WTC11 (cell line): ENCODE data around the gene RPS6KL1. TPM values are rescaled to one million over a fixed set of nuclear protein-coding genes. Genes with fewer than 3 reads are reported as not detected.

Experiments used
- ATAC-seq: fragments of 200-7000 bp; cut with Tn5 transposase; 2 replicates; pipeline ENCODE4 v1.10.0; 2021; ENCODE audit warnings: mild to moderate bottlenecking, moderate library complexity
- CTCF ChIA-PET: fragments of 300-600 bp; sonication (Branson Sonifier 250); formaldehyde crosslinking; loops from one replicate; lab custom pipeline; 2021; ENCODE audit warnings: antibody characterized with exemption; lab: Charles Lee
- POLR2A ChIA-PET: fragments of 350-600 bp; sonication (Branson Sonifier 250); formaldehyde crosslinking; loops from one replicate; lab custom pipeline; 2021; ENCODE audit warnings: antibody characterized with exemption; lab: Charles Lee
- DNase-seq: peaks from one replicate; pipeline ENCODE4 v3.0.0; 2021; ENCODE audit warnings: low spot score
- H3K27ac Mint-ChIP-seq: 2 replicates; pipeline ENCODE4 v1.8.0; 2021; ENCODE audit warnings: mixed read lengths
- H3K27me3 Mint-ChIP-seq: 2 replicates; pipeline ENCODE4 v1.8.0; 2021; ENCODE audit warnings: low read depth, mild to moderate bottlenecking, moderate library complexity, mixed read lengths
- H3K36me3 Mint-ChIP-seq: 2 replicates; pipeline ENCODE4 v1.8.0; 2021; ENCODE audit warnings: mixed read lengths
- H3K4me1 Mint-ChIP-seq: 2 replicates; pipeline ENCODE4 v1.8.0; 2022; ENCODE audit warnings: mixed read lengths
- H3K4me3 Mint-ChIP-seq: 2 replicates; pipeline ENCODE4 v1.8.0; 2021; ENCODE audit warnings: mild to moderate bottlenecking, moderate library complexity, mixed read lengths
- H3K9me3 Mint-ChIP-seq: 2 replicates; pipeline ENCODE4 v1.8.0; 2021; ENCODE audit warnings: mixed read lengths
- ATF1 ChIP-seq: sonication (generic); formaldehyde crosslinking; IDR thresholded peaks from 2 replicates; pipeline ENCODE4 v1.8.1; 2023; ENCODE audit warnings: mild to moderate bottlenecking, moderate library complexity, missing genetic modification reagents
- CTCF ChIP-seq: fragments of 200-600 bp; IDR thresholded peaks from 2 replicates; pipeline ENCODE4 v1.8.0; 2022; ENCODE audit warnings: antibody characterized with exemption
- E2F4 ChIP-seq: sonication (generic); formaldehyde crosslinking; IDR thresholded peaks from 2 replicates; pipeline ENCODE4 v1.8.1; 2022; ENCODE audit warnings: low read depth, mild to moderate bottlenecking, moderate library complexity, missing genetic modification reagents, borderline replicate concordance
- E2F5 ChIP-seq: sonication (generic); formaldehyde crosslinking; IDR thresholded peaks from 2 replicates; pipeline ENCODE4 v1.8.1; 2022; ENCODE audit warnings: mild to moderate bottlenecking, moderate library complexity, missing genetic modification reagents
- HMGXB4 ChIP-seq: sonication (generic); formaldehyde crosslinking; IDR thresholded peaks from 2 replicates; pipeline ENCODE4 v1.8.1; 2023; ENCODE audit warnings: mild to moderate bottlenecking, moderate library complexity, missing genetic modification reagents
- MLX ChIP-seq: sonication (generic); formaldehyde crosslinking; IDR thresholded peaks from 2 replicates; pipeline ENCODE4 v1.8.1; 2023; ENCODE audit warnings: mild to moderate bottlenecking, missing genetic modification reagents, moderate library complexity
- NR3C1 ChIP-seq: sonication (generic); formaldehyde crosslinking; conservative IDR thresholded peaks from 2 replicates; pipeline ENCODE4 v1.8.1; 2023; ENCODE audit warnings: low read depth, mild to moderate bottlenecking, missing genetic modification reagents
- OVOL2 ChIP-seq: fragments of 250-450 bp; sonication (Bioruptor Pico); IDR thresholded peaks from 2 replicates; pipeline ENCODE4 v1.9.0; 2021; ENCODE audit warnings: mild to moderate bottlenecking, borderline replicate concordance
- RELA ChIP-seq: sonication (generic); formaldehyde crosslinking; IDR thresholded peaks from 2 replicates; pipeline ENCODE4 v1.8.1; 2022; ENCODE audit warnings: missing genetic modification reagents, mild to moderate bottlenecking, borderline replicate concordance
- RORB ChIP-seq: fragments of 250-450 bp; sonication (Bioruptor Pico); IDR thresholded peaks from 2 replicates; pipeline ENCODE4 v1.9.0; 2021; ENCODE audit warnings: mild to moderate bottlenecking
- USF2 ChIP-seq: sonication (generic); formaldehyde crosslinking; IDR thresholded peaks from 2 replicates; pipeline ENCODE4 v1.8.1; 2023; ENCODE audit warnings: mild to moderate bottlenecking, missing genetic modification reagents, moderate library complexity
- ZNF396 ChIP-seq: fragments of 250-450 bp; sonication (Bioruptor Pico); IDR thresholded peaks from 2 replicates; pipeline ENCODE4 v1.8.0; 2021; ENCODE audit warnings: mild to moderate bottlenecking, moderate library complexity, borderline replicate concordance
- total RNA-seq: library from RNA; stranded (reverse); gene quantifications from 3 replicates; pipeline ENCODE4 v1.2.3, GENCODE V29; 2021
- TF ChIP-seq, protein P1 (sequence below): fragments of 250-450 bp; sonication (Bioruptor Pico); IDR thresholded peaks from 2 replicates; pipeline ENCODE4 v1.9.0; 2021; ENCODE audit warnings: moderate library complexity, mild to moderate bottlenecking, inconsistent platforms, borderline replicate concordance
- TF ChIP-seq, protein P2 (sequence below): sonication (generic); formaldehyde crosslinking; IDR thresholded peaks from 2 replicates; pipeline ENCODE4 v1.8.1; 2023; ENCODE audit warnings: mild to moderate bottlenecking, missing genetic modification reagents
- TF ChIP-seq, protein P3 (sequence below): sonication (generic); formaldehyde crosslinking; conservative IDR thresholded peaks from 2 replicates; pipeline ENCODE4 v1.8.1; 2022; ENCODE audit warnings: mild to moderate bottlenecking, missing genetic modification reagents

The RPS6KL1 gene
- total RNA-seq, 1 experiment from 2014 or later = 10.6 TPM

DNA sequence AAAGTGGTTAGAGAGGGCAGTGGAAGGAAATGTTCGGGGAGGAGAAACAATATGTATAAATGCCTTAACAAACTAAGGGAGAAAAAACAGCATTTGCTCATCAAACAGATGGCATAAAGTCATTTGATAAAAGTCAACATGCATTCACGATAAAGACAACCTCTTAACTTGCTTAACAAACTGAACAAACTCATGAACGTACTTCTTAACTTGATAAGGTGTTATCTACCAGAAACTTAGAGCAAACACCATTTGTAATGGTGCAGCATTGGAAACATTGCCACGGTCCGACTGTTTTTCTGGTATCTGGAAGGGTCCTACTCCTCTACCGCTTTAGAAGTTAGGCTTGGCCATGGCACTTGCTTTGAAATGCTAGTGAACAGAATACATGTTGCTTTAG is 4.2 kb upstream of the RPS6KL1 start:
- H3K36me3 Mint-ChIP-seq = no peaks in the 10 kb centered on the region
- TF ChIP-seq, protein P1, sequence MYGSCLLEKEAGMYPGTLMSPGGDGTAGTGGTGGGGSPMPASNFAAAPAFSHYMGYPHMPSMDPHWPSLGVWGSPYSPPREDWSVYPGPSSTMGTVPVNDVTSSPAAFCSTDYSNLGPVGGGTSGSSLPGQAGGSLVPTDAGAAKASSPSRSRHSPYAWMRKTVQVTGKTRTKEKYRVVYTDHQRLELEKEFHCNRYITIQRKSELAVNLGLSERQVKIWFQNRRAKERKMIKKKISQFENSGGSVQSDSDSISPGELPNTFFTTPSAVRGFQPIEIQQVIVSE = no peak
- TF ChIP-seq NR3C1 (CRISPR knock-in tag) (no peak), ATF1 (CRISPR knock-in tag) (no peak), RELA (CRISPR knock-in tag) (no peak), USF2 (CRISPR knock-in tag) (no peak), MLX (CRISPR knock-in tag) (no peak), ZNF396 (CRISPR knock-in tag) (no peak), CTCF (no peak), HMGXB4 (CRISPR knock-in tag) (no peak), E2F4 (CRISPR knock-in tag) (no peak), RORB (CRISPR knock-in tag) (no peak), E2F5 (CRISPR knock-in tag) (no peak), OVOL2 (CRISPR knock-in tag) (no peak)
- TF ChIP-seq, protein P2, sequence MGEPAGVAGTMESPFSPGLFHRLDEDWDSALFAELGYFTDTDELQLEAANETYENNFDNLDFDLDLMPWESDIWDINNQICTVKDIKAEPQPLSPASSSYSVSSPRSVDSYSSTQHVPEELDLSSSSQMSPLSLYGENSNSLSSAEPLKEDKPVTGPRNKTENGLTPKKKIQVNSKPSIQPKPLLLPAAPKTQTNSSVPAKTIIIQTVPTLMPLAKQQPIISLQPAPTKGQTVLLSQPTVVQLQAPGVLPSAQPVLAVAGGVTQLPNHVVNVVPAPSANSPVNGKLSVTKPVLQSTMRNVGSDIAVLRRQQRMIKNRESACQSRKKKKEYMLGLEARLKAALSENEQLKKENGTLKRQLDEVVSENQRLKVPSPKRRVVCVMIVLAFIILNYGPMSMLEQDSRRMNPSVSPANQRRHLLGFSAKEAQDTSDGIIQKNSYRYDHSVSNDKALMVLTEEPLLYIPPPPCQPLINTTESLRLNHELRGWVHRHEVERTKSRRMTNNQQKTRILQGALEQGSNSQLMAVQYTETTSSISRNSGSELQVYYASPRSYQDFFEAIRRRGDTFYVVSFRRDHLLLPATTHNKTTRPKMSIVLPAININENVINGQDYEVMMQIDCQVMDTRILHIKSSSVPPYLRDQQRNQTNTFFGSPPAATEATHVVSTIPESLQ = no peak
- TF ChIP-seq, protein P3, sequence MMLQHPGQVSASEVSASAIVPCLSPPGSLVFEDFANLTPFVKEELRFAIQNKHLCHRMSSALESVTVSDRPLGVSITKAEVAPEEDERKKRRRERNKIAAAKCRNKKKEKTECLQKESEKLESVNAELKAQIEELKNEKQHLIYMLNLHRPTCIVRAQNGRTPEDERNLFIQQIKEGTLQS (CRISPR knock-in tag) = no peak
- POLR2A ChIA-PET = no interaction called here
- no peak for ATAC-seq
- H3K27me3 Mint-ChIP-seq = peaks cover 3% of the 10 kb centered on the region; the same call in 1 of the 2 replicates
- CTCF ChIA-PET = interaction anchor here (1.5 kb wide), 1 partner anchor 18 kb away, joined by 6 read pairs; no protein-coding TSS in a partner anchor
- no peaks in the 10 kb centered on the region for H3K9me3 Mint-ChIP-seq
- H3K4me1 Mint-ChIP-seq = 0 out of 2 replicates have a peak, but pooled peaks cover 3% of the 10 kb centered on the region
- no peak for DNase-seq
- no peak overlapping the region for H3K27ac Mint-ChIP-seq
- H3K4me3 Mint-ChIP-seq = no peak overlapping the region
